Calu3 (cell line): ENCODE results near the gene ETS1. TPM values are rescaled to one million over a fixed set of nuclear protein-coding genes. Genes with fewer than 3 reads are reported as not detected.

ENCODE experiments used
- BruUV-seq: library from RNA; stranded (reverse); fragments of 400-500 nt; replicated peaks from 2 replicates; lab custom pipeline; 2021; lab: Mats Ljungman, UMichigan
- CTCF ChIA-PET: fragments of 300-600 bp; sonication (Branson Sonifier 250); formaldehyde crosslinking; loops from one replicate; lab custom pipeline; 2022; ENCODE audit warnings: antibody characterized with exemption; lab: Charles Lee
- DNase-seq: peaks from one replicate; pipeline ENCODE4 v3.0.0; 2022
- H3K27ac Mint-ChIP-seq: one replicate; pipeline ENCODE4 v1.8.0; 2022; ENCODE audit warnings: mixed read lengths; ENCODE audit not compliant: unreplicated experiment
- H3K27me3 Mint-ChIP-seq: one replicate; pipeline ENCODE4 v1.8.0; 2022; ENCODE audit warnings: mixed read lengths; ENCODE audit not compliant: unreplicated experiment
- H3K36me3 Mint-ChIP-seq: one replicate; pipeline ENCODE4 v1.8.0; 2022; ENCODE audit warnings: mild to moderate bottlenecking, moderate library complexity, mixed read lengths; ENCODE audit not compliant: insufficient read depth, unreplicated experiment
- H3K4me1 Mint-ChIP-seq: one replicate; pipeline ENCODE4 v1.8.0; 2022; ENCODE audit warnings: mild to moderate bottlenecking, low read depth, mixed read lengths; ENCODE audit not compliant: unreplicated experiment
- H3K4me3 Mint-ChIP-seq: one replicate; pipeline ENCODE4 v1.8.0; 2022; ENCODE audit warnings: mild to moderate bottlenecking, low read depth, moderate library complexity, mixed read lengths; ENCODE audit not compliant: unreplicated experiment
- H3K9me3 Mint-ChIP-seq: one replicate; pipeline ENCODE4 v1.8.0; 2022; ENCODE audit warnings: low read depth, mixed read lengths; ENCODE audit not compliant: unreplicated experiment
- intact Hi-C: fragments of 100-400 bp; cut with micrococcal nuclease; formaldehyde crosslinking; loops from one replicate; pipeline ENCODE4 v1.10.0; 2022; ENCODE audit not compliant: unreplicated experiment
- total RNA-seq: library from RNA; stranded (reverse); gene quantifications from 2 replicates; pipeline ENCODE4 v1.2.3, GENCODE V29; 2022
- TF ChIP-seq, protein P1 (sequence below): fragments of 200-600 bp; IDR thresholded peaks from one replicate; pipeline ENCODE4 v1.8.0; 2022; ENCODE audit warnings: antibody characterized with exemption; ENCODE audit not compliant: unreplicated experiment

ETS1 gene
- total RNA-seq, 1 experiment from 2014 or later = 38.4 TPM

DNA sequence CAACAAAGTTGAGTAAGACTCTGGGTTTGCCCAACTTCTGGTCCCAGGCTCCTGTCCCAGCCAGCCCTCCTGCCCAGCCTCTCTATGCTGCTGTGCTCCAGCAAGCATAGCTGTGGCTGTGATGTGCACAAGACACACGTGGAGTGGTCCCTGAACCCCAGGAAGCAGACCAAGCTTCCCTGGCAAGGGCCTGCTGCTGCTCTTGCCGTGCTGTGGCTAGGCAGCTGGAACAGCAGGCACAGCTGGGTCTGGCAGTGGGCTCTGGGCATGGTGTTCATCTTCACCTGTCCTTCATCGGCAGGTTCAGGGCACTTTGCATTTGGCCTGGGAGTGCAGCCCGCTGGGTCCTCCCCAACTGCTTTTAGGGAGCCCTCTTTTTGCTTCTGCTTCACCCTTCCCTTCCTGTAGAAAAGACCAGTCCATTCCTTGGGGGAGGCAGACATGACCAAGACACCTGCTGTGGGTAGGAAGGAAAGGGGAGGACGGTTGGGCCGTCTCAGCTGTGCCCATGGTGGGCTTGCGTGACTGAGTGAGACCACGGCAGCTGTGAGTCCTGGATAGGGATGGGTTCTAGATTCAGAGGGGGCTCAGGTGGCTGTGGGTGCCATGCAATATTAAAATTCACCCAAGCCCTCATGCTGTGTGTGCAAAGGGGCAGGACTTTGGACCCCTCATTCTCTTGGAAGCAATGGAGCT is 26.1 kb upstream of the ETS1 start:
- no peak overlapping the region for H3K27ac Mint-ChIP-seq
- H3K36me3 Mint-ChIP-seq = no peaks in the 10 kb centered on the region
- H3K4me1 Mint-ChIP-seq = no peaks in the 10 kb centered on the region
- intact Hi-C loops = no loop called here
- CTCF ChIA-PET = interaction anchor here (0.7 kb wide), 1 partner anchor 462 kb away, joined by 5 read pairs; no protein-coding TSS in a partner anchor
- TF ChIP-seq, protein P1, sequence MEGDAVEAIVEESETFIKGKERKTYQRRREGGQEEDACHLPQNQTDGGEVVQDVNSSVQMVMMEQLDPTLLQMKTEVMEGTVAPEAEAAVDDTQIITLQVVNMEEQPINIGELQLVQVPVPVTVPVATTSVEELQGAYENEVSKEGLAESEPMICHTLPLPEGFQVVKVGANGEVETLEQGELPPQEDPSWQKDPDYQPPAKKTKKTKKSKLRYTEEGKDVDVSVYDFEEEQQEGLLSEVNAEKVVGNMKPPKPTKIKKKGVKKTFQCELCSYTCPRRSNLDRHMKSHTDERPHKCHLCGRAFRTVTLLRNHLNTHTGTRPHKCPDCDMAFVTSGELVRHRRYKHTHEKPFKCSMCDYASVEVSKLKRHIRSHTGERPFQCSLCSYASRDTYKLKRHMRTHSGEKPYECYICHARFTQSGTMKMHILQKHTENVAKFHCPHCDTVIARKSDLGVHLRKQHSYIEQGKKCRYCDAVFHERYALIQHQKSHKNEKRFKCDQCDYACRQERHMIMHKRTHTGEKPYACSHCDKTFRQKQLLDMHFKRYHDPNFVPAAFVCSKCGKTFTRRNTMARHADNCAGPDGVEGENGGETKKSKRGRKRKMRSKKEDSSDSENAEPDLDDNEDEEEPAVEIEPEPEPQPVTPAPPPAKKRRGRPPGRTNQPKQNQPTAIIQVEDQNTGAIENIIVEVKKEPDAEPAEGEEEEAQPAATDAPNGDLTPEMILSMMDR = no peak
- no peaks in the 10 kb centered on the region for H3K9me3 Mint-ChIP-seq
- DNase-seq = no peak
- no peak overlapping the region for H3K4me3 Mint-ChIP-seq
- no TSS peak for BruUV-seq
- H3K27me3 Mint-ChIP-seq = peaks cover 32% of the 10 kb centered on the region

DNA sequence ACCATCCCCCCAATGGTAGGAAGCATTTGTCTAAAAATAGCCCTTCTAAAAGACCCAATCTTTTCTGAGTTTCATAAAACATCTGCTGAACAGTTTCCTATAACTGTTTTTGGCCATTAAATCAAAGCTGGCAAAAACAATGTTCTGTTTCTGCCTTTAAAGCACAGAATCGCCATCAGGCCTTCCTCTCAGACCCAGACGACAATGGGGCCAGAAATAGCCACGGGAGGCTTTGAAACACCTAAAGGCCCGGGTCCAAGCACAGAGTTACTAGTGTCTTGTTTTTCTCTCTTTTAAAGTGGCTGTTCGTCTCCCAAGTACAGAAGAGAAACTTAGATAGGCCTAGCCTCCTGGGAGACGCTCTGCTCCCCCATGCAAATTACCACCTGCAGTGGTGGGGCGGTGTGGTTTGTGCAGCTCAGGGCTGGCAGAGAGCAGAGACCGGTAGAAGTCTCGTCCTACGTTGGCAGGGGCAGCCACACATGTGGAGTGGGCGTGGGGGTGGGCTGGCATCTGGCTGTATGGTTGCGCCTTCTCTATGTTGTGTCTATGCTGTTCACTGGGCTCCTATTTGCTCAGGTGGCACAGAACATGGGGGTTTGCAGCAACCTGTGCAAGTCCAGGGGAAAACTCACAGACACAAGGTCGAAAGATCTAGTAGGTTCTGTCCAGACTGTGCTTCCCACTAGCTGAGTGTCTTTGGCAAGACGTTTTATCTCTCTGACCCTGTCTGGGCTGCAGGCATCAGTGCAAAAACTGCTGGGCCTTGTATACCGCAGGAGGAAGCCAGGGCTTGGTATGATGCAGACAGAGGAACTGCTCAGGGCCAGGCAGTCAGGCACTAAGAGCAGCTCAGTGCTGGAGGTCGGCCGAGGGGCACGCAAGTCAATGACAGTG is 23.6 kb upstream of the ETS1 start:
- H3K27me3 Mint-ChIP-seq = peaks cover 13% of the 10 kb centered on the region
- H3K27ac Mint-ChIP-seq = no peak overlapping the region
- intact Hi-C loops = no loop called here
- DNase-seq = no peak
- H3K9me3 Mint-ChIP-seq = no peaks in the 10 kb centered on the region
- no peaks in the 10 kb centered on the region for H3K36me3 Mint-ChIP-seq
- H3K4me3 Mint-ChIP-seq = no peak overlapping the region
- H3K4me1 Mint-ChIP-seq = no peaks in the 10 kb centered on the region
- TF ChIP-seq, protein P1 = no peak
- no TSS peak for BruUV-seq
- CTCF ChIA-PET = no interaction called here

DNA sequence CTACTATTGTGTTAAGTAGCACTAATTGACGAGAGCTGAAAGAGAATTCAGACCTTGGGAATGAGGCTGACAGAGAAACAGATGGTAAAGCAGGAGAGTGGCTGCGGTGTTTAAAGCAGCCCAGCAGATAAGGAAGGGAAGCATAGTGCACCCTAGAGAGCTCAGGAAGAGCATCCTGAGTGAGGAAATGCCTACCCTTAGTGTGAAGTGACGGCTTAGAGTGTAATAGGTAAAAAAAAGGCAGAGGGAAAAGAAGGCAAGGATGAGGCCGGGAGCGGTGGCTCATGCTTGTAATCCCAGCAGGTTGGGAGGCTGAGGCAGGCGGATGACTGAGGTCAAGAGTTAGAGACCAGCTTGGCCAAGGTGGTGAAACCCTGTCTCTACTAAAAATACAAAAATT is 22.4 kb upstream of the ETS1 start:
- no peaks in the 10 kb centered on the region for H3K4me1 Mint-ChIP-seq
- BruUV-seq = no TSS peak

DNA sequence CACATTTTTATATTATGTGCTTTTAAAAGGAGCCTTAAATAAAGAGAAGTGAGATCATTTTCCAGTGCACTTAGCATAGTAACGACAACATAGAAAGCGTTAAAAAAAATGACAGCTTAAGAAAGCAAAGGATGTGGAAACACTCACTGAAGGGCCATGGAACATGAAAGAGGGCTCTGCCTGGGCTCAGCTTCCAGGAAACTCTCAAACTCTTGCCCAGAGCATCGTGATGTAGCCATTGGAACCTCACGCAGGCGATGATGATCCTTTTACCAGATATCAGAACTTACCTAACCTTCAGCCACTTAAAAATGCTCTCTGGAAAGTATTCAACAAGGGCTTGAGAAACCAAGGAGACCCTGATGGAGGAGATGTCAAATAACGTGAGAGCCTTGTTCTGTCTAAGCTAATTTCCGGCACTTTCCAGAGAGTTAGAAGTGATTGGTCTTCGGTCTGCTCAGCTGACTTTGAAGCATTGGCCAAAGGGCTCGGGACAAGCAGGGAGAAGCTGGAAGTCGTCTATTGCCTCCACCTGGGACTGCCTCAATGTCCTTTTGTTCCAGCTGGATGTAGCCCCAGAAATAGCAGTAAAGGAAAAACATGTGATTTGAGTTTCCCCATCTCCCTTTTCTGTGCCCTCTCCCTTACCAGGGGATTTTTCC is 21.5 kb upstream of the ETS1 start:
- no TSS peak for BruUV-seq
- H3K27ac Mint-ChIP-seq = no peak overlapping the region
- TF ChIP-seq, protein P1 = no peak
- no peaks in the 10 kb centered on the region for H3K9me3 Mint-ChIP-seq
- no peaks in the 10 kb centered on the region for H3K36me3 Mint-ChIP-seq
- DNase-seq = no peak
- no peak overlapping the region for H3K4me3 Mint-ChIP-seq
- intact Hi-C loops = no loop called here
- H3K27me3 Mint-ChIP-seq = no peaks in the 10 kb centered on the region
- no peaks in the 10 kb centered on the region for H3K4me1 Mint-ChIP-seq
- CTCF ChIA-PET = no interaction called here

More for the DNA sequence above, 22.4 kb upstream of the ETS1 start:
- H3K4me3 Mint-ChIP-seq = no peak overlapping the region
- H3K27me3 Mint-ChIP-seq = peaks cover 2% of the 10 kb centered on the region
- no peak for DNase-seq
- intact Hi-C loops = no loop called here
- H3K36me3 Mint-ChIP-seq = no peaks in the 10 kb centered on the region
- TF ChIP-seq, protein P1 = no peak
- no peak overlapping the region for H3K27ac Mint-ChIP-seq
- CTCF ChIA-PET = no interaction called here
- H3K9me3 Mint-ChIP-seq = no peaks in the 10 kb centered on the region
